PFSK-1 (cell line): ENCODE data around the gene FOXP4.

Source experiments
- POLR2AphosphoS5 ChIP-seq: IDR thresholded peaks from 2 replicates; pipeline ENCODE4 v1.6.1; 2012; ENCODE audit warnings: low read depth, mild to moderate bottlenecking, control low read depth, low read length, moderate library complexity
- SIN3A ChIP-seq: IDR thresholded peaks from 2 replicates; pipeline ENCODE4 v1.6.1; 2012; ENCODE audit warnings: mild to moderate bottlenecking, low read length, moderate library complexity, borderline replicate concordance; ENCODE audit not compliant: insufficient read depth
- TAF1 ChIP-seq: IDR thresholded peaks from 2 replicates; pipeline ENCODE4 v1.6.1; 2012; ENCODE audit warnings: low read length, control low read depth, borderline replicate concordance; ENCODE audit not compliant: insufficient read depth
- TF ChIP-seq, protein P1 (sequence below), 2 experiments: IDR thresholded peaks; 2 replicates each; pipeline versions ENCODE4 v1.6.1 to v1.8.0; 2011 to 2012; ENCODE audit warnings: low read depth in 2 of 2, low read length in 2 of 2, control low read depth in 1 of 2, inconsistent platforms in 1 of 2, mild to moderate bottlenecking in 1 of 2, moderate library complexity in 1 of 2; ENCODE audit not compliant: insufficient read depth in 1 of 2

DNA sequence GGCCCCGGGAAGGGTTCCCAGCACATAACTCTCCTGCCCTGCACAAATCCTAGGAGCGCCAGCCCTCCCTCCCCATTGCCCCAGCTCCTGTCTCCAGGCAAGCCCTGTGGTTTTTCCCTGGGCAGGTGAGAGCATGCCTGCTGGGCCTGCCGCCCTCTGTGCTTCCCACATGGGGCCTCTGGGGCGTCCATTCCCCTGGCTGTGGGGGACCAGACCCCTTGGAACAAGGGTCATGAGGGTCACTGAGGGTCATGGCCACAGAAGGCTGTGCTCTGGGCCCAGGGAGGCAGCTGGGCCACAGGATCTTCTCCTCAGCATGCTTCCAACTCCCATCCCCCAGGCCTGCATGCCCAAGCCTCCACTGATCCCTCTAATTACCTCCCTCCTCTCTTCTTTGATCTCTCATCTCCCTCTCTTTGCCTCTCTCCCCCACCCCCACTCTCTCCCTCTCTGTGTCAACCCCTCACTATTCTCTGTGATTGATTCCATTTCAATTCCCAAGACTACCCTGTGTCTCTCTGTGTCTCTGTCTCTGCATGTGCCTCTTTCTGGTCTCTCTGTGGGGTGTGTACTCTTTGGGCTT lies 98.2 kb downstream of the FOXP4 start:
- TF ChIP-seq, protein P1, sequence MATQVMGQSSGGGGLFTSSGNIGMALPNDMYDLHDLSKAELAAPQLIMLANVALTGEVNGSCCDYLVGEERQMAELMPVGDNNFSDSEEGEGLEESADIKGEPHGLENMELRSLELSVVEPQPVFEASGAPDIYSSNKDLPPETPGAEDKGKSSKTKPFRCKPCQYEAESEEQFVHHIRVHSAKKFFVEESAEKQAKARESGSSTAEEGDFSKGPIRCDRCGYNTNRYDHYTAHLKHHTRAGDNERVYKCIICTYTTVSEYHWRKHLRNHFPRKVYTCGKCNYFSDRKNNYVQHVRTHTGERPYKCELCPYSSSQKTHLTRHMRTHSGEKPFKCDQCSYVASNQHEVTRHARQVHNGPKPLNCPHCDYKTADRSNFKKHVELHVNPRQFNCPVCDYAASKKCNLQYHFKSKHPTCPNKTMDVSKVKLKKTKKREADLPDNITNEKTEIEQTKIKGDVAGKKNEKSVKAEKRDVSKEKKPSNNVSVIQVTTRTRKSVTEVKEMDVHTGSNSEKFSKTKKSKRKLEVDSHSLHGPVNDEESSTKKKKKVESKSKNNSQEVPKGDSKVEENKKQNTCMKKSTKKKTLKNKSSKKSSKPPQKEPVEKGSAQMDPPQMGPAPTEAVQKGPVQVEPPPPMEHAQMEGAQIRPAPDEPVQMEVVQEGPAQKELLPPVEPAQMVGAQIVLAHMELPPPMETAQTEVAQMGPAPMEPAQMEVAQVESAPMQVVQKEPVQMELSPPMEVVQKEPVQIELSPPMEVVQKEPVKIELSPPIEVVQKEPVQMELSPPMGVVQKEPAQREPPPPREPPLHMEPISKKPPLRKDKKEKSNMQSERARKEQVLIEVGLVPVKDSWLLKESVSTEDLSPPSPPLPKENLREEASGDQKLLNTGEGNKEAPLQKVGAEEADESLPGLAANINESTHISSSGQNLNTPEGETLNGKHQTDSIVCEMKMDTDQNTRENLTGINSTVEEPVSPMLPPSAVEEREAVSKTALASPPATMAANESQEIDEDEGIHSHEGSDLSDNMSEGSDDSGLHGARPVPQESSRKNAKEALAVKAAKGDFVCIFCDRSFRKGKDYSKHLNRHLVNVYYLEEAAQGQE (IDR thresholded peaks at IDR 0.05; ENCODE audit: insufficient read depth in 1 of 2, low read depth in 2 of 2, low read length in 2 of 2) = no peak
- TF ChIP-seq POLR2AphosphoS5 (no peak), SIN3A (no peak), TAF1 (no peak)
